ENCODE results near the gene NANOG. TPM values are rescaled to one million over a fixed set of nuclear protein-coding genes. Genes with fewer than 3 reads are reported as not detected.
"Not testable (repeated sequence)": the region's sequence is repeated elsewhere in the genome, so short reads cannot be mapped to it uniquely, and the experiment has no call there.

NANOG gene
- total and polyA plus RNA-seq, 2 donors from 2014 or later = 0.16 TPM; not detected in 1

DNA sequence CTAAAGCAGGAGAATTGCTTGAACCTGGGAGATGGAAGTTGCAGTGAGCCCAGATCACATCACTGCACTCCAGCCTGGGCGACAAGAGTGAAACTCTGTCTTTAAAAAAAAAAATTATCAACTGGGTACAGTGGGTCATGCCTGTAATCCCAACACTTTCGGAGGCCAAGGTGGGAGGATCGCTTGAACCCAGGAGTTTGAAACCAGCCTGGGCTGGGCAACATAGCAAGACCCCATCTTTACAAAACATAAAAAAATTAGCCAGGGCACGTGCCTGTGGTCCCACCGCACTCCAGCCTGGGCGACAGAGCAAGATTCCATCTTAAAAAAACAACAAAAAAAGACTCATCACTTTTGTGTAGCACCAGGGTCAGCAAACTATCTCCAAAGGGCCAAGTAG lies 7.1 kb upstream of the NANOG start:
- Histone ChIP-seq H3K9me3 (ENCODE audit: control insufficient read depth in 2 of 3, insufficient read depth in 1 of 3, low read length in 3 of 3) (no peaks in the 10 kb centered on the region), H3K4me3 (ENCODE audit: low read length in 3 of 3) (no peak overlapping the region), H3K4me1 (ENCODE audit: control insufficient read depth in 2 of 3, insufficient read depth in 2 of 3, low read depth in 1 of 3, low read length in 3 of 3) (no peaks in the 10 kb centered on the region), H3K27ac (ENCODE audit: low read depth in 2 of 2, low read length in 2 of 2) (no peak overlapping the region), H3K9ac (ENCODE audit: low read length in 3 of 3) (no peak overlapping the region), H3K27me3 (ENCODE audit: control insufficient read depth, insufficient read depth, low read length) (no peaks in the 10 kb centered on the region), H3K36me3 (ENCODE audit: control insufficient read depth in 2 of 3, insufficient read depth in 3 of 3, low read length in 3 of 3) (no peaks in the 10 kb centered on the region)
- FAIRE-seq = no peak
- TF ChIP-seq, protein P1, sequence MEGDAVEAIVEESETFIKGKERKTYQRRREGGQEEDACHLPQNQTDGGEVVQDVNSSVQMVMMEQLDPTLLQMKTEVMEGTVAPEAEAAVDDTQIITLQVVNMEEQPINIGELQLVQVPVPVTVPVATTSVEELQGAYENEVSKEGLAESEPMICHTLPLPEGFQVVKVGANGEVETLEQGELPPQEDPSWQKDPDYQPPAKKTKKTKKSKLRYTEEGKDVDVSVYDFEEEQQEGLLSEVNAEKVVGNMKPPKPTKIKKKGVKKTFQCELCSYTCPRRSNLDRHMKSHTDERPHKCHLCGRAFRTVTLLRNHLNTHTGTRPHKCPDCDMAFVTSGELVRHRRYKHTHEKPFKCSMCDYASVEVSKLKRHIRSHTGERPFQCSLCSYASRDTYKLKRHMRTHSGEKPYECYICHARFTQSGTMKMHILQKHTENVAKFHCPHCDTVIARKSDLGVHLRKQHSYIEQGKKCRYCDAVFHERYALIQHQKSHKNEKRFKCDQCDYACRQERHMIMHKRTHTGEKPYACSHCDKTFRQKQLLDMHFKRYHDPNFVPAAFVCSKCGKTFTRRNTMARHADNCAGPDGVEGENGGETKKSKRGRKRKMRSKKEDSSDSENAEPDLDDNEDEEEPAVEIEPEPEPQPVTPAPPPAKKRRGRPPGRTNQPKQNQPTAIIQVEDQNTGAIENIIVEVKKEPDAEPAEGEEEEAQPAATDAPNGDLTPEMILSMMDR (IDR thresholded peaks at IDR 0.05; ENCODE audit: borderline replicate concordance, extremely low read depth, insufficient read depth) = no peak
- intact Hi-C loops (cut with DNase I) = no loop called here
- DNase-seq = no peak

DNA sequence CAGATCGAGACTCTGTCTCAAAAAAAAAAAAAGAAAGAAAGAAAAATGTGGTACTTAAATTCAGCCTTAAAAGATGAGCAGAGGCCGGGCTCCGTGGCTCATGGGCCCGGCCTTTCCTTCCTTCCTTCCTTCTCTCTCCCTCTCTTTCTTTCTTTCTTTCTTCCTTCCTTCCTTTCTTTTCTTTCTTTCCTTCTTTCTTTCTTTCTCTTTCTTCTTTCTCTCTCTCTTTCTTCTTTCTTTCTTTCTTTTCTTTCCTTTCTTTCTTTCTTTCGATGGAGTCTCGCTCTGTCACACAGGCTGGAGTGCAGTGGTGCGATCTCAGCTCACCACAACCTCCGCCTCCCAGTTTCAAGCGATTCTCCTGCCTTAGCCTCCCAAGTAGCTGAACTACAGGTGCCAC lies 5.8 kb upstream of the NANOG start:
- H3K9me3 ChIP-seq (ENCODE audit: control insufficient read depth in 2 of 3, insufficient read depth in 1 of 3, low read length in 3 of 3); FAIRE-seq; intact Hi-C loops (cut with DNase I); H3K36me3 ChIP-seq (ENCODE audit: control insufficient read depth in 2 of 3, insufficient read depth in 3 of 3, low read length in 3 of 3); H3K9ac ChIP-seq (ENCODE audit: low read length in 3 of 3); H3K4me1 ChIP-seq (ENCODE audit: control insufficient read depth in 2 of 3, insufficient read depth in 2 of 3, low read depth in 1 of 3, low read length in 3 of 3); H3K27me3 ChIP-seq (ENCODE audit: control insufficient read depth, insufficient read depth, low read length); DNase-seq; H3K27ac ChIP-seq (ENCODE audit: low read depth in 2 of 2, low read length in 2 of 2); H3K4me3 ChIP-seq (ENCODE audit: low read length in 3 of 3): not testable (repeated sequence)

DNA sequence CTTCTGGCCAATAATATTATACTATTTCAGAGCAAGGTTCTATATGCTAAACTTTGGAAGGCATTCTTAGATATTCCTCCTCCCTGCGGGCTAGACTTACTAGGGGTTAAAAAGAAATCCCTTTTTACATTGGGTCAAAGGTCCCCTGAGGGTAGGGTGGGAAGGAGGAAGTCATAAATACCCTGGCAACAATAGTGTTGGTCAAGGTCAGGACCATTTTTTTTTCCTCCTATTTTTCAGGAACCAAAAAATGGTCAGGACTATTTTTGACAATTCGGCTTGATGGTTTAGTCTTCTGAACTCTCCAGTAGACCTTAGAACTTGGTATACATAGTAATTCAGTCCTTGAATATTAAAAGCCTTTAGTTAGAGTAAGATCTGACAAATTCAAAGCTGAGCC lies 4.5 kb upstream of the NANOG start:
- DNase-seq = no peak
- TF ChIP-seq, protein P1 (IDR thresholded peaks at IDR 0.05; ENCODE audit: borderline replicate concordance, extremely low read depth, insufficient read depth) = no peak
- Histone ChIP-seq H3K9ac (ENCODE audit: low read length in 3 of 3) (no peak overlapping the region), H3K4me3 (ENCODE audit: low read length in 3 of 3) (no peak overlapping the region), H3K36me3 (ENCODE audit: control insufficient read depth in 2 of 3, insufficient read depth in 3 of 3, low read length in 3 of 3) (no peaks in the 10 kb centered on the region), H3K27ac (ENCODE audit: low read depth in 2 of 2, low read length in 2 of 2) (no peak overlapping the region), H3K27me3 (ENCODE audit: control insufficient read depth, insufficient read depth, low read length) (no peaks in the 10 kb centered on the region), H3K9me3 (ENCODE audit: control insufficient read depth in 2 of 3, insufficient read depth in 1 of 3, low read length in 3 of 3) (no peaks in the 10 kb centered on the region), H3K4me1 (ENCODE audit: control insufficient read depth in 2 of 3, insufficient read depth in 2 of 3, low read depth in 1 of 3, low read length in 3 of 3) (no peaks in the 10 kb centered on the region)
- intact Hi-C loops (cut with DNase I) = no loop called here
- no peak for FAIRE-seq

DNA sequence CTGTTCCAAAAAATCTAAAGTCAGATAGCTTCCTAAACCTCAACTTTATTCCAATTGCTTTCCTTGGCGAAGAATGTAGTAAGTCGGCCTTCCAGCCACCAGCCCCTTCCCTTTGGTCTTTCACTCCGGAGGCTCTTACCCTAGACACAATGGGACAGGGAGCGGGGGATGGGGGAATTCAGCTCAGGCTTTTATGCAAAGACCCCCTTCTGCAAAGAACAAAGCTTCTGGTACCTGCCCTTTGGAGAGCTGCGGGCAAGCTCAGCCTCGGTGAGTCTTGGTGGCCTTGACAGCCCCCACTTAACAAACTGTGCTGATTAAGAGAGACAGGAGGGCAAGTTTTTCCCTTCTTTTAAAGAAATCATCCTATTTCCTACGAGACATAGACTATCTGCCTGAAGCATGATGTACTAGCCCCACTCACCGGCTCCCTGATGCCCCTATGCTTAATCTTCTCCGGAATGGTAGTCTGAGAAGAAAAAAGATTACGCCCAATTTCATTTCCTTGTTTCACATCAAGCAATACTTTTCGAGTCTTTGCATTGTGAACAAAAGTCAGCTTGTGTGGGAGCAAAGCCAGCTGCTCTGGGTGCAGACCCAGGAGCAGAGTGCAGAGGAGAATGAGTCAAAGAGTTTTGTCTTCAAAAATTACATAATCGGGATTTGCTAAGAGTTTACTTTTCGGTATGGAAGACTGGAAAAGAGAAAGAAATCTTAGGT lies 1.5 kb upstream of the NANOG start:
- Histone ChIP-seq H3K9ac (ENCODE audit: low read length in 3 of 3) (no peak overlapping the region), H3K4me3 (ENCODE audit: low read length in 3 of 3) (no peak overlapping the region), H3K27ac (ENCODE audit: low read depth in 2 of 2, low read length in 2 of 2) (no peak overlapping the region), H3K27me3 (ENCODE audit: control insufficient read depth, insufficient read depth, low read length) (no peaks in the 10 kb centered on the region), H3K36me3 (ENCODE audit: control insufficient read depth in 2 of 3, insufficient read depth in 3 of 3, low read length in 3 of 3) (no peaks in the 10 kb centered on the region), H3K4me1 (ENCODE audit: control insufficient read depth in 2 of 3, insufficient read depth in 2 of 3, low read depth in 1 of 3, low read length in 3 of 3) (no peaks in the 10 kb centered on the region), H3K9me3 (ENCODE audit: control insufficient read depth in 2 of 3, insufficient read depth in 1 of 3, low read length in 3 of 3) (no peaks in the 10 kb centered on the region)
- intact Hi-C loops (cut with DNase I) = no loop called here
- TF ChIP-seq, protein P1 (IDR thresholded peaks at IDR 0.05; ENCODE audit: borderline replicate concordance, extremely low read depth, insufficient read depth) = no peak
- DNase-seq (peak in 1 of 5 donors; percentile 13), FAIRE-seq (no peak)
